Activated T-helper 17 cell treated with anti-CD3 and anti-CD28 coated beads, Interleukin-2, amount 50 U/mL, for 72 hours (primary cell): ENCODE data around the gene AKNAD1. TPM values are rescaled to one million over a fixed set of nuclear protein-coding genes. Genes with fewer than 3 reads are reported as not detected.
A peak's percentile ranks its signal among the peaks of the same experiment; 100 is the strongest.

ENCODE experiments used
- ATAC-seq: fragments of 150-1000 bp; cut with Tn5 transposase; replicated peaks from 2 replicates; pipeline ENCODE4 v1.10.0; 2021; ENCODE audit warnings: mild to moderate bottlenecking, moderate library complexity
- H3K27ac Mint-ChIP-seq: one replicate; pipeline ENCODE4 v1.8.0; 2022; ENCODE audit warnings: mixed read lengths
- H3K27me3 Mint-ChIP-seq: one replicate; pipeline ENCODE4 v1.8.0; 2022; ENCODE audit warnings: mixed read lengths
- H3K36me3 Mint-ChIP-seq: one replicate; pipeline ENCODE4 v1.8.0; 2022; ENCODE audit warnings: low read depth, mild to moderate bottlenecking, mixed read lengths
- H3K4me1 Mint-ChIP-seq: one replicate; pipeline ENCODE4 v1.8.0; 2022; ENCODE audit warnings: mixed read lengths
- H3K4me3 Mint-ChIP-seq: one replicate; pipeline ENCODE4 v1.8.0; 2022; ENCODE audit warnings: mild to moderate bottlenecking, mixed read lengths
- H3K9me3 Mint-ChIP-seq: one replicate; pipeline ENCODE4 v1.8.0; 2022; ENCODE audit warnings: mixed read lengths
- total RNA-seq, 2 donors: library from RNA; stranded (reverse); gene quantifications; one replicate each; pipeline ENCODE4 v1.2.3, GENCODE V29; 2022

Gene AKNAD1
- total RNA-seq, 2 donors from 2014 or later: not detected

DNA sequence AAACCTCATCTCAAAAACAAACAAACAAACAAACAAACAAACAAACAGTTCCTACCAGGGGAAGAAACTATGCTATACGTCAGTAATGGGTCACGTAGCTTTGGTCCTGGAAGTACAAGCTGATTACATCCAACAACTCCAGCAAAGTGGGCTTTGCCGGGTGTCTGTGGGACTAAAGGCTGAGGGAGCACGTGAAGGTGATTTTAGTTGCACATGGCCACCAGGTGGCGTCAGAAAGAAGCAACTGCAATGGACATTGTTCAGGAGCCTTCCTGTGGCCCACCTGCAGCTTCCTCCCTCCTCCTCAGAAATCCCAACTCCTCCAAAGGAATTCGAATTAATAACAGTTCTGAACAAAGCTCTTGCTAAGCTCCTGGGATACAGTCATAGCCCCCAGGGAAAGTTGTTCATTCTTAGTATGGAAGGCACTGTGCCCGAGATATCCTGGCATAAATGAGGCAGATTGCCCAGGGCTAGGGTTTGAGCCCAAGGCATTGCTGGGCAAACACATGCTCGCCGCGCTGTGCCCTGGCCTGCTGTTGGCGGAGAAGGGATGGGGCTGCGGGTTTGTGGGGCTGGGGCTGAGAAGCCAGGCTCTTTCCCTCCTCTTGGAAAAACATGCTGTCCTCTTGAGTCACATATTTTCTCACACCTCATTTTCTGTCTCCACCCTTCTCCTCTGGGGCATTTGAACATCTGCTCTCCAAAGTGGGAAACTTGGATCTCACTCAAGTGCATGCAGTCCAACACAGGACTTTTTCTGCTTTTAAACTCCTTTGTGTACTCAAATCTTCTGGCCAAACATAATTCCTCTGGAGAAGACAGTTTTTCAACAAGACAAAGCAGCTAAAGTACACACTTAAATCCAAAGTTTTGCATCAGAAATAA, 28.6 kb downstream of the AKNAD1 start:
- Mint-ChIP-seq H3K36me3 (no peaks in the 10 kb centered on the region), H3K27ac (no peak overlapping the region), H3K4me3 (no peak overlapping the region), H3K27me3 (no peaks in the 10 kb centered on the region), H3K4me1 (no peaks in the 10 kb centered on the region), H3K9me3 (no peaks in the 10 kb centered on the region)
- ATAC-seq: peak; percentile 65

- Mint-ChIP-seq H3K4me3 (no peak overlapping the region), H3K9me3 (no peaks in the 10 kb centered on the region), H3K27me3 (peaks cover 3% of the 10 kb centered on the region), H3K36me3 (no peaks in the 10 kb centered on the region), H3K27ac (no peak overlapping the region), H3K4me1 (no peaks in the 10 kb centered on the region)
- no peak for ATAC-seq
Measured at GRCh38 chr1:108826081-108826635, 30.7 kb downstream of the AKNAD1 start.

DNA sequence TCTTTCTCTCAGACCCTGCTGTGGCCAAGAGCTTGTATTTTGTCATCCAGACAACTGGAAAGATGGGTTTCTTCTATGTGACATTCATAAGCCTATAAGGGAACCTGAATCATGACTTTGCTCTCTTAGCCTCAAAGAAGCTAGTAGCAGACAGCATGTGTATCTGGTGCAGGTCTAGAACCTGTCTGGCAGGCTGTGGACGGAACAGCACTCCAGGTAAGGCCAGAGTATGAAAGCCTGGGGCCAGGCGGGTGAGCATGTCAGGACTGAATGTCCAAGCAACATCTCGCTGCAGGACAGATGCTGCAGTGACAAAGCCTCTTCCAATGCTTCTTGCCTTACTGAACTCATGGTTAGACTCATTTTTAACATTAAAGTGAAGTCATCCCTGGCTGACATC, 32.8 kb downstream of the AKNAD1 start:
- H3K4me3 Mint-ChIP-seq: no peak overlapping the region
- H3K27me3 Mint-ChIP-seq: peaks cover 3% of the 10 kb centered on the region
- ATAC-seq: no peak
- H3K4me1 Mint-ChIP-seq: no peaks in the 10 kb centered on the region
- no peaks in the 10 kb centered on the region for H3K9me3 Mint-ChIP-seq
- H3K36me3 Mint-ChIP-seq: no peaks in the 10 kb centered on the region
- no peak overlapping the region for H3K27ac Mint-ChIP-seq

GRCh38 chr1:108823632-108824031, 33.3 kb downstream of the AKNAD1 start:
- ATAC-seq: no peak
- H3K4me1 Mint-ChIP-seq: no peaks in the 10 kb centered on the region
- H3K36me3 Mint-ChIP-seq: no peaks in the 10 kb centered on the region
- H3K27ac Mint-ChIP-seq: no peak overlapping the region
- H3K4me3 Mint-ChIP-seq: no peak overlapping the region
- H3K27me3 Mint-ChIP-seq: peaks cover 3% of the 10 kb centered on the region
- H3K9me3 Mint-ChIP-seq: no peaks in the 10 kb centered on the region

GRCh38 chr1:108819878-108820277, 37.0 kb downstream of the AKNAD1 start:
- no peak overlapping the region for H3K4me3 Mint-ChIP-seq
- no peaks in the 10 kb centered on the region for H3K4me1 Mint-ChIP-seq
- no peaks in the 10 kb centered on the region for H3K9me3 Mint-ChIP-seq
- H3K36me3 Mint-ChIP-seq: no peaks in the 10 kb centered on the region
- peaks cover 3% of the 10 kb centered on the region for H3K27me3 Mint-ChIP-seq
- H3K27ac Mint-ChIP-seq: no peak overlapping the region
- no peak for ATAC-seq

- peaks cover 3% of the 10 kb centered on the region for H3K27me3 Mint-ChIP-seq
- H3K4me1 Mint-ChIP-seq: no peaks in the 10 kb centered on the region
- no peak for ATAC-seq
- H3K27ac Mint-ChIP-seq: no peak overlapping the region
- no peaks in the 10 kb centered on the region for H3K9me3 Mint-ChIP-seq
- no peak overlapping the region for H3K4me3 Mint-ChIP-seq
- no peaks in the 10 kb centered on the region for H3K36me3 Mint-ChIP-seq
Measured at GRCh38 chr1:108817811-108818210, 39.1 kb downstream of the AKNAD1 start.

GRCh38 chr1:108817016-108817415, 39.9 kb downstream of the AKNAD1 start:
- Mint-ChIP-seq H3K27ac (no peak overlapping the region), H3K4me3 (no peak overlapping the region), H3K4me1 (no peaks in the 10 kb centered on the region), H3K27me3 (peaks cover under 1% of the 10 kb centered on the region), H3K9me3 (no peaks in the 10 kb centered on the region), H3K36me3 (no peaks in the 10 kb centered on the region)
- peak; percentile 23 for ATAC-seq

GRCh38 chr1:108816049-108816893, 40.6 kb downstream of the AKNAD1 start:
- Mint-ChIP-seq H3K4me1 (no peaks in the 10 kb centered on the region), H3K36me3 (peaks cover 7% of the 10 kb centered on the region), H3K9me3 (no peaks in the 10 kb centered on the region), H3K4me3 (no peak overlapping the region), H3K27me3 (no peaks in the 10 kb centered on the region), H3K27ac (no peak overlapping the region)
- no peak for ATAC-seq

DNA sequence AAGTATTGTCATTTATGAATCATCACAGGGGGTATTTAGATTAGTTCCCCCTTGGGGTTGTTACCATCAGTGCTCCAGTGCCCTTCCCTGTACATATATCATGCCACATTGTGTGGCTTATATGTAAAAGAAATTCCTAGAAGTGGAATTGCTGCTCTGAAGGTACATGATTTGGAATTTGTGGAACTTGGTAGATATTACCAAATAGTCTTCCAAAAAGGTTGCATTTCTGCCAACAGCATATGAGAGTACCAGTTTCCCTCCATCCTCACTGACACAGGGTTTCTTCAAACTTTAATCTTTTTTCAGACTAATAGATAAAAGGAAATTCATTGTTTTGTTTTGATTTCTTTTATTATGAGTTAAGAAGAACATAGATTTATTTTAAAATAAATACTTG, 41.3 kb downstream of the AKNAD1 start:
- Mint-ChIP-seq H3K36me3 (peaks cover 8% of the 10 kb centered on the region), H3K4me3 (no peak overlapping the region), H3K4me1 (no peaks in the 10 kb centered on the region), H3K9me3 (no peaks in the 10 kb centered on the region), H3K27me3 (no peaks in the 10 kb centered on the region), H3K27ac (no peak overlapping the region)
- no peak for ATAC-seq

- no peak for ATAC-seq
- no peaks in the 10 kb centered on the region for H3K27me3 Mint-ChIP-seq
- peaks cover 18% of the 10 kb centered on the region for H3K36me3 Mint-ChIP-seq
- H3K4me3 Mint-ChIP-seq: no peak overlapping the region
- H3K9me3 Mint-ChIP-seq: no peaks in the 10 kb centered on the region
- no peak overlapping the region for H3K27ac Mint-ChIP-seq
- no peaks in the 10 kb centered on the region for H3K4me1 Mint-ChIP-seq
Measured at GRCh38 chr1:108814343-108815125, 42.4 kb downstream of the AKNAD1 start.

GRCh38 chr1:108813326-108813725, 43.6 kb downstream of the AKNAD1 start:
- no peak overlapping the region for H3K27ac Mint-ChIP-seq
- no peaks in the 10 kb centered on the region for H3K27me3 Mint-ChIP-seq
- no peaks in the 10 kb centered on the region for H3K4me1 Mint-ChIP-seq
- no peak for ATAC-seq
- H3K4me3 Mint-ChIP-seq: no peak overlapping the region
- H3K9me3 Mint-ChIP-seq: no peaks in the 10 kb centered on the region
- H3K36me3 Mint-ChIP-seq: peaks cover 30% of the 10 kb centered on the region

DNA sequence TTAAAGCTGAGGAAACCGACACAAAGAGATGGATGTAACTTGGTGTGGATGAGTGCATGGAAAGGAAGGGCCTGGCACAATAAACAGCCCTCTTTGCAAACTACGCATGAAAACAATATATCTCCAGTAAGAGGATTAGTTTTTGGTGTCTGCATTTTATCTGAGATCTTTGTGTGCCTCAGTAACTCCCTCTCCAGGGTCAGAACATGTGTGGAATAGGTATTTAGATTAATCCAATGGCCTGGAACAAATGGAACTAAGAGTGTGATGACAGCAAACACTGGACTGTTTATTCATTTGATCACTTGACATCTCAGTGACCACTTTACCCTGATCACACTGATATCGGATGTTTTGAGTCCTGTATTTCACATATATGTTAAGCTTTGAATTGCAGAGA, 45.3 kb downstream of the AKNAD1 start:
- no peaks in the 10 kb centered on the region for H3K4me1 Mint-ChIP-seq
- ATAC-seq: no peak
- no peak overlapping the region for H3K27ac Mint-ChIP-seq
- H3K36me3 Mint-ChIP-seq: peaks cover 47% of the 10 kb centered on the region
- no peaks in the 10 kb centered on the region for H3K9me3 Mint-ChIP-seq
- no peaks in the 10 kb centered on the region for H3K27me3 Mint-ChIP-seq
- H3K4me3 Mint-ChIP-seq: no peak overlapping the region

DNA sequence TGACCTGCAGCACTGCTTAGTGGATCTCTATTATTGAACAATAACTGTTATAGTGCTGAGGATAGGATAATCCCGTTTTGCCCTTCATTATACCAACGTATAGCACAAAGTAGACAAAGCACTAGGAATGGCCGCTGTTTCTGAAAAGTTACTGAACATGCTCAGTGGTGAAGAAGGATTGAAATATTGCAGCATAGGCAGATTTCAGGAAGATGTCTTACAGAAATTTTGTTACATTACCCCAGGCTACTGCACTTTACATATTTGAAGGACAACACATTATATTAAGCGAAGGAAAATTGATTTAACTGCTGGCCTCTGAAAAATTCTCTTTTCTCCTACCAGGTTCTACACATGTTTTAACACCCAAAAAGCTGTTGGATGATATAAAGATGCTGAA, 48.5 kb downstream of the AKNAD1 start:
- ATAC-seq: no peak
- no peaks in the 10 kb centered on the region for H3K4me1 Mint-ChIP-seq
- H3K36me3 Mint-ChIP-seq: peaks cover 75% of the 10 kb centered on the region
- H3K27me3 Mint-ChIP-seq: no peaks in the 10 kb centered on the region
- H3K27ac Mint-ChIP-seq: no peak overlapping the region
- H3K4me3 Mint-ChIP-seq: no peak overlapping the region
- H3K9me3 Mint-ChIP-seq: no peaks in the 10 kb centered on the region

DNA sequence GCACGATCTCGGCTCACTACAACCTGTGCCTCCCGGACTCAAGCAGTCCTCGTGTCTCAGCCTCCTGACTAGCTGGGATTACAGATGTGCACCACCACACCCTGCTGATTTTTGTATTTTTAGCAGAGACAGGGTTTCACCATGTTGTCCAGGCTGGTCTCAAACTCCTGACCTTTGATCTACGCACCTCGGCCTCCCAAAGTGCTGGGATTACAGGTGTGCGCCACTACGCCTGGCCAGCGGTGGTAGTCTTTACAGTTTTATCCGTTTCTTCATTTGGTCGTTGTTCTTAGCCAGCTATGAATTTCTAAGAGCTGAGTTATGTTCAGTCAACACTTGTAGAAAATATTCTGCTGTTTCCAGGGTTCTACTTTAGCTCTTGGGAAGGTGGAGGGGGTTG, 53.3 kb downstream of the AKNAD1 start:
- Mint-ChIP-seq H3K4me1 (no peaks in the 10 kb centered on the region), H3K9me3 (no peaks in the 10 kb centered on the region), H3K27me3 (no peaks in the 10 kb centered on the region), H3K36me3 (peaks cover 94% of the 10 kb centered on the region), H3K27ac (peak overlapping the region; percentile 37), H3K4me3 (no peak overlapping the region)
- ATAC-seq: no peak
